ENCODE measurements around the gene CHRDL1.

DNA sequence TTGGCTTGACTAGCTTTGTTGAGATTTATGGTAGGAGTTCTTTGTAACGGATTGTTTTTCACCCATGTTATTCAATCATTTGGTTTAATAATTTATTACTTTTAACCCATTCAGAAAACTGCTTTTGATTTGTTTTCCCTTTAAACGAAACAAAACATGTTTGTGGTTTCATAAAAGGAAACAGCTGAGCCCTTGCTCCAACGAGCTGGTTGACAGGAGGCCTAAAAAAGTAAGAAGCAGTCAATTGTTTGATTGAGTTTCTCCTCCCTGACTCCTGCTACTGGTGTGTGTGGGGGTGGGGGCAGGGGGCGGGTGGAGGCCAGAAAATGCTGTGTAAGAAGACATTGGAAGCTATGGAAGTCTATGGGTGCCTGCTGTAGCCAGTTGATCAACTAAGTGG lies 102.8 kb downstream of the CHRDL1 start:
- no peak for TF ChIP-seq GATA2 (IDR thresholded peaks at IDR 0.05; ENCODE audit: low read depth, low read length)
- TF ChIP-seq GATA3 (IDR thresholded peaks at IDR 0.05; ENCODE audit: low read depth, low read length): no peak
